HEK293T (cell line): ENCODE results near the gene GABRG3.

Experiments
- CTBP1 ChIP-seq: fragments of 450-650 bp; IDR thresholded peaks from 2 replicates; pipeline ENCODE4 v1.6.1; 2016; ENCODE audit warnings: borderline replicate concordance
- ELF4 ChIP-seq: fragments of 450-650 bp; IDR thresholded peaks from 2 replicates; pipeline ENCODE4 v1.6.1; 2017; ENCODE audit warnings: antibody characterized with exemption
- FOXK2 ChIP-seq: fragments of 450-650 bp; IDR thresholded peaks from 2 replicates; pipeline ENCODE4 v1.6.1; 2016; ENCODE audit warnings: mild to moderate bottlenecking
- HDGF ChIP-seq: fragments of 450-650 bp; IDR thresholded peaks from 2 replicates; pipeline ENCODE4 v1.6.1; 2017; ENCODE audit warnings: antibody characterized with exemption, borderline replicate concordance
- LEF1 ChIP-seq: fragments of 450-650 bp; IDR thresholded peaks from 2 replicates; pipeline ENCODE4 v1.6.1; 2017; ENCODE audit warnings: mild to moderate bottlenecking, borderline replicate concordance
- NFRKB ChIP-seq: fragments of 450-650 bp; IDR thresholded peaks from 2 replicates; pipeline ENCODE4 v1.6.1; 2016; ENCODE audit warnings: mild to moderate bottlenecking, moderate library complexity
- SP1 ChIP-seq: fragments of 450-650 bp; IDR thresholded peaks from 2 replicates; pipeline ENCODE4 v1.6.1; 2017
- SUZ12 ChIP-seq: fragments of 450-650 bp; IDR thresholded peaks from 2 replicates; pipeline ENCODE4 v1.6.1; 2016; ENCODE audit warnings: mild to moderate bottlenecking
- TARDBP ChIP-seq: fragments of 450-650 bp; IDR thresholded peaks from 2 replicates; pipeline ENCODE4 v1.6.1; 2016
- ZNF384 ChIP-seq: fragments of 450-650 bp; IDR thresholded peaks from 2 replicates; pipeline ENCODE4 v1.6.1; 2016

GRCh38 chr15:27234593-27234992, 263.6 kb downstream of the GABRG3 start:
- TF ChIP-seq ELF4 = no peak
- TF ChIP-seq LEF1 = no peak
- no peak for TF ChIP-seq NFRKB
- no peak for TF ChIP-seq HDGF
- TF ChIP-seq TARDBP = no peak
- TF ChIP-seq CTBP1 = no peak
- no peak for TF ChIP-seq ZNF384
- TF ChIP-seq SP1 = no peak
- TF ChIP-seq FOXK2 = no peak
- TF ChIP-seq SUZ12 = no peak
